ENCODE measurements around the gene RFC2.

- TF ChIP-seq CTCF (conservative IDR thresholded peaks at IDR 0.05; ENCODE audit: low read length) (no peak), EZH2phosphoT487 (IDR thresholded peaks at IDR 0.05; ENCODE audit: borderline replicate concordance) (no peak)
Observed at GRCh38 chr7:74248156-74248555, 6.0 kb downstream of the RFC2 start.

Measured in Loucy (cell line).